Measurements from ENCODE around the gene TSR3. TPM values are rescaled to one million over a fixed set of nuclear protein-coding genes. Genes with fewer than 3 reads are reported as not detected.

TSR3 gene
- total and polyA plus RNA-seq, 2 of the 13 experiments (the other 11 are each of a cell fraction or from before 2014, with no cell fraction given): 24.2 to 51.0 TPM

DNA sequence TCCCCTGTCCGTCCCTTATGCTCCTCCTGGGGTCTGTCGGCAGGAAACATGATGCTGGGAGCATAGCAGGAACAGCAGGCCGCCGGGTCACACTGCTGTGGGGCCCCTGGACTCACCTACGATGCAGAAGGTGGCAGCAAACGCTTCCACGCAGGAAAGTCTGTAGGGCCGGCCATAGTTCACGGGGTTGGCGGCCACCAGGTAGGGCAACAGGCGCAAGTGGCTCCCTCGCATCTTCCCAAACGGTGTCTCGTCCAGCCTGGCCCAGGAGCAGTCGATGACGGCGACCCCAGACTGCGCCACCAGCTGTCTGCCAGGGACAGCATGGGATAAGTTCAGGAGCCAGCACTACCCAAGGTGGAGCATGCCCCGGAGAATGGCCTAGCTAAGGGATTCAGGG lies 987 bp downstream of the TSR3 start:
- intact Hi-C loops (cut with micrococcal nuclease; ENCODE audit: unreplicated experiment): no loop called here
- H3K27ac ChIP-seq (ENCODE audit: extremely low read length, insufficient read depth, low read length): peak overlapping the region; percentile 40
- CTCF ChIA-PET (ENCODE audit: low intra/inter-chr PET ratio, low total read pairs): no interaction called here

More for the DNA sequence above, 987 bp downstream of the TSR3 start:
- no peak for FAIRE-seq
- peaks cover 48% of the 10 kb centered on the region for H3K79me2 ChIP-seq (ENCODE audit: insufficient read depth, low read length)
- DNase-seq (ENCODE audit: low spot score): no peak
- 85% methylated on average over 15 of the region's 19 CpGs for WGBS (ENCODE audit: low lambda C conversion rate)
- peak overlapping the region; percentile 76 to 92 (median 91); a peak in 5 of 6 replicates for H3K4me3 ChIP-seq (replicated peaks in 1 of 3; ENCODE audit: insufficient read depth in 1 of 3, low read depth in 2 of 3, low read length in 3 of 3)
- no peaks in the 10 kb centered on the region for H4K20me1 ChIP-seq (ENCODE audit: insufficient read depth, low read length)
- POLR2A ChIA-PET: no interaction called here
- peaks cover 6 to 14% of the 10 kb centered on the region in 2 experiments; a peak in 4 of 5 replicates for H3K36me3 ChIP-seq (replicated peaks in 1 of 2; ENCODE audit: control insufficient read depth in 1 of 2, insufficient read depth in 2 of 2, low read length in 2 of 2)
- BruUV-seq (replicated peaks): no TSS peak
- peak overlapping the region; percentile 98 for H3K4me2 ChIP-seq (ENCODE audit: low read depth, low read length)
- no peaks in the 10 kb centered on the region for H3K9me3 ChIP-seq (ENCODE audit: low read length)
- peak overlapping the region; percentile 85 for H3K9ac ChIP-seq (ENCODE audit: insufficient read depth, low read depth, low read length)
- H3K4me1 ChIP-seq (ENCODE audit: insufficient read depth, low read length): peaks cover 30% of the 10 kb centered on the region
- no peak overlapping the region for H2AFZ ChIP-seq (ENCODE audit: low read length)
- TF ChIP-seq, protein P1, sequence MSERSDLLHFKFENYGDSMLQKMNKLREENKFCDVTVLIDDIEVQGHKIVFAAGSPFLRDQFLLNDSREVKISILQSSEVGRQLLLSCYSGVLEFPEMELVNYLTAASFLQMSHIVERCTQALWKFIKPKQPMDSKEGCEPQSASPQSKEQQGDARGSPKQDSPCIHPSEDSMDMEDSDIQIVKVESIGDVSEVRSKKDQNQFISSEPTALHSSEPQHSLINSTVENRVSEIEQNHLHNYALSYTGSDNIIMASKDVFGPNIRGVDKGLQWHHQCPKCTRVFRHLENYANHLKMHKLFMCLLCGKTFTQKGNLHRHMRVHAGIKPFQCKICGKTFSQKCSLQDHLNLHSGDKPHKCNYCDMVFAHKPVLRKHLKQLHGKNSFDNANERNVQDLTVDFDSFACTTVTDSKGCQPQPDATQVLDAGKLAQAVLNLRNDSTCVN (CRISPR knock-in tag; IDR thresholded peaks at IDR 0.05; ENCODE audit: borderline replicate concordance): no peak
- TF ChIP-seq, protein P2, sequence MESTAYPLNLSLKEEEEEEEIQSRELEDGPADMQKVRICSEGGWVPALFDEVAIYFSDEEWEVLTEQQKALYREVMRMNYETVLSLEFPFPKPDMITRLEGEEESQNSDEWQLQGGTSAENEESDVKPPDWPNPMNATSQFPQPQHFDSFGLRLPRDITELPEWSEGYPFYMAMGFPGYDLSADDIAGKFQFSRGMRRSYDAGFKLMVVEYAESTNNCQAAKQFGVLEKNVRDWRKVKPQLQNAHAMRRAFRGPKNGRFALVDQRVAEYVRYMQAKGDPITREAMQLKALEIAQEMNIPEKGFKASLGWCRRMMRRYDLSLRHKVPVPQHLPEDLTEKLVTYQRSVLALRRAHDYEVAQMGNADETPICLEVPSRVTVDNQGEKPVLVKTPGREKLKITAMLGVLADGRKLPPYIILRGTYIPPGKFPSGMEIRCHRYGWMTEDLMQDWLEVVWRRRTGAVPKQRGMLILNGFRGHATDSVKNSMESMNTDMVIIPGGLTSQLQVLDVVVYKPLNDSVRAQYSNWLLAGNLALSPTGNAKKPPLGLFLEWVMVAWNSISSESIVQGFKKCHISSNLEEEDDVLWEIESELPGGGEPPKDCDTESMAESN (CRISPR knock-in tag; conservative IDR thresholded peaks at IDR 0.05): 0 out of 2 replicates have a peak, but pooled peaks have one; percentile 3
- TF ChIP-seq, protein P3, sequence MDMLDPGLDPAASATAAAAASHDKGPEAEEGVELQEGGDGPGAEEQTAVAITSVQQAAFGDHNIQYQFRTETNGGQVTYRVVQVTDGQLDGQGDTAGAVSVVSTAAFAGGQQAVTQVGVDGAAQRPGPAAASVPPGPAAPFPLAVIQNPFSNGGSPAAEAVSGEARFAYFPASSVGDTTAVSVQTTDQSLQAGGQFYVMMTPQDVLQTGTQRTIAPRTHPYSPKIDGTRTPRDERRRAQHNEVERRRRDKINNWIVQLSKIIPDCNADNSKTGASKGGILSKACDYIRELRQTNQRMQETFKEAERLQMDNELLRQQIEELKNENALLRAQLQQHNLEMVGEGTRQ (IDR thresholded peaks at IDR 0.05; ENCODE audit: low read depth, low read length): no peak
- TF ChIP-seq, protein P3 (CRISPR knock-in tag; IDR thresholded peaks at IDR 0.05; ENCODE audit: borderline replicate concordance): peak; percentile 29; the same call in 1 of the 2 replicates
- no peaks in the 10 kb centered on the region; a peak in 1 of 5 replicates for H3K27me3 ChIP-seq (ENCODE audit: control insufficient read depth in 1 of 2, insufficient read depth in 2 of 2, low read length in 2 of 2)
- no peak for ATAC-seq
- in situ Hi-C loops (cut with HindIII; ENCODE audit: extremely low pct_ligation_motif_present, low pct_unique_long_range_greater_than_20kb): no loop called here
